Measurements from ENCODE around the gene PCNX2. TPM values are rescaled to one million over a fixed set of nuclear protein-coding genes. Genes with fewer than 3 reads are reported as not detected.
A peak's percentile ranks its signal among the peaks of the same experiment; 100 is the strongest.

The PCNX2 gene
- polyA plus RNA-seq, 1 donor from 2014 or later = 6.5 TPM

DNA sequence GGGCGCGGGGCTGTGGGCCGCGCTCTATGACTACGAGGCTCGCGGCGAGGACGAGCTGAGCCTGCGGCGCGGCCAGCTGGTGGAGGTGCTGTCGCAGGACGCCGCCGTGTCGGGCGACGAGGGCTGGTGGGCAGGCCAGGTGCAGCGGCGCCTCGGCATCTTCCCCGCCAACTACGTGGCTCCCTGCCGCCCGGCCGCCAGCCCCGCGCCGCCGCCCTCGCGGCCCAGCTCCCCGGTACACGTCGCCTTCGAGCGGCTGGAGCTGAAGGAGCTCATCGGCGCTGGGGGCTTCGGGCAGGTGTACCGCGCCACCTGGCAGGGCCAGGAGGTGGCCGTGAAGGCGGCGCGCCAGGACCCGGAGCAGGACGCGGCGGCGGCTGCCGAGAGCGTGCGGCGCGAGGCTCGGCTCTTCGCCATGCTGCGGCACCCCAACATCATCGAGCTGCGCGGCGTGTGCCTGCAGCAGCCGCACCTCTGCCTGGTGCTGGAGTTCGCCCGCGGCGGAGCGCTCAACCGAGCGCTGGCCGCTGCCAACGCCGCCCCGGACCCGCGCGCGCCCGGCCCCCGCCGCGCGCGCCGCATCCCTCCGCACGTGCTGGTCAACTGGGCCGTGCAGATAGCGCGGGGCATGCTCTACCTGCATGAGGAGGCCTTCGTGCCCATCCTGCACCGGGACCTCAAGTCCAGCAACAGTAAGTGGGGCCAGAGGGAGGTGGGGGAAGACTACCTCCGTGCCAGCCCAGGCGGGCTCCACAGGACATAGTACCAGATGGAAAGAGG lies 32.8 kb upstream of the PCNX2 start:
- no peaks in the 10 kb centered on the region for H3K36me3 Mint-ChIP-seq
- H3K9me3 Mint-ChIP-seq = no peaks in the 10 kb centered on the region
- H3K4me1 Mint-ChIP-seq = peaks cover 0 to 8% (median 5%) of the 10 kb centered on the region in 3 donors
- peaks cover 4% of the 10 kb centered on the region for H3K27me3 Mint-ChIP-seq
- peak overlapping the region; percentile 77 to 96 (median 89) for H3K4me3 Mint-ChIP-seq
- peak overlapping the region in 1 of 3 donors; percentile 88 for H3K27ac Mint-ChIP-seq

DNA sequence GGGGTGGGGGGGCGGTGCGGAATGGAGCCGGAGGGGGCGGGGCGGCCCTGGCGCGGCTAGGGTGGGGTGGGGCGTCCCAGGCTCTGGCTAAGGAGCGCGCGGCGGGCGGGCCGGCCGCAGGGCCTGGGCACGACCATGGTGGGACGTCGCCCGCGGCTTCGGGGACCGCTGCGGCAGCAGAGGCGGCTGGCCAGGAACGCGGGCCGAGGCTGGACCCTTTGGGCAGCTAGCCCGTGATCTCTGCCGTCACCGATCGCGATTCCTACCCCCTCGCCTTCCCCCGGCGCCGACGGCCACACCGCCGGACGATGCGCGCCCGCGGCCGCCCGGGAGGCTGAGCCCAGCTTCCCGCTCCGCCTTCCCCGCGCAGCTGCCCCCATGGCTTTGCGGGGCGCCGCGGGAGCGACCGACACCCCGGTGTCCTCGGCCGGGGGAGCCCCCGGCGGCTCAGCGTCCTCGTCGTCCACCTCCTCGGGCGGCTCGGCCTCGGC lies 32.2 kb upstream of the PCNX2 start, which contains the start of gene MAP3K21:
Gene MAP3K21 (plus strand): TSS at position 74 of the 491 bp plus-strand sequence. CDS start 305 bp downstream, at position 379.
- Mint-ChIP-seq H3K27me3 (peaks cover 4% of the 10 kb centered on the region), H3K4me1 (peaks cover 0 to 8% (median 5%) of the 10 kb centered on the region in 3 donors), H3K4me3 (peak within 1 kb of the TSS; percentile 77 to 96 (median 90)), H3K9me3 (no peaks in the 10 kb centered on the region), H3K27ac (peak within 1 kb of the TSS; percentile 31 to 92 (median 55)), H3K36me3 (peaks cover 2% of the 10 kb centered on the region)

DNA sequence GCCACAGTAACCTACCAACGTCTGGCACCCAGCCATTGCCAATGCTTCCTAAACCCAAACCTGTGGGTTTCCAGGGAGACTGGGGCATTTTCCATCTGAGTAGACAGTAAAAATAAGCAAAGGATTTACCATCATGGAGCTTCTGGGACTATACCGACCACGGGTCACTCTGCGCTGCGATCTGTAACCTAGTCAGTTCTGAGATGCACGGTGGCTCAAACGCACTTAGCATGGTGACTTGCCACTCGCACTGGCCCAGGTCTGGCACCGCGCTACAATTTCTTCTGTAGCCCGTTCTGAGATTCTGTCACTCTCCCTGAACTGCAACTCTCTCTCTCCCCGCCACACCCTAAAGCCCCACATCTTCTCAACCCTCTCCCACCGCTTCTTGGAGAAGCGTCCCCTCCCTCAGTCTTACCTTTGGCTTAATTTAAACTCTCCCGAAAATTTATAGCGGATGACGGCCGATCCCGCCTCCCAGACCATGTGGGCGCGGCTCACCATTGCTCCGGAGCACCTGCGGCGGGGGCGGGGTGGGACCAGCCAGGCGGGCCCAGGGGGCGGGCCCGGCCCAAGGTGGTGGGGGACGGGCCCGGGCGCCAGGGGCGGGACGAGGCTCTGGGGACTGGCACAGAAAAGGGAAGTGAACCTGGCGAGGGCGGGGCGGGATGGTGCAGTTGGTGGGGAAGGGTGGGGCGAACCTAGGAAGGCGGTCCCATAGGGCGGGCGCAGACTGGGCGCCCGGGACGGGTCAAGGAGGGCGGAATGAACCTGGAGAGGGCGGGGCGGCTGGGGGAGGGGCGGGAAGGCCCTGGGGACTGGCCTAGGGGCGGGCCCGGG lies 31.5 kb upstream of the PCNX2 start:
- Mint-ChIP-seq H3K27me3 (peaks cover 4% of the 10 kb centered on the region), H3K4me1 (peaks cover 0 to 8% (median 5%) of the 10 kb centered on the region in 3 donors), H3K27ac (peak overlapping the region; percentile 31 to 92 (median 55)), H3K4me3 (peak overlapping the region; percentile 57 to 93 (median 81)), H3K9me3 (no peaks in the 10 kb centered on the region), H3K36me3 (peaks cover 2% of the 10 kb centered on the region)

GRCh38 chr1:233326319-233326718 lies 30.8 kb upstream of the PCNX2 start:
- Mint-ChIP-seq H3K27ac (peak overlapping the region in 1 of 3 donors; percentile 55), H3K36me3 (peaks cover 2% of the 10 kb centered on the region), H3K4me3 (peak overlapping the region in 1 of 4 donors; percentile 86), H3K4me1 (peaks cover 0 to 8% (median 5%) of the 10 kb centered on the region in 3 donors), H3K9me3 (no peaks in the 10 kb centered on the region), H3K27me3 (peaks cover 4% of the 10 kb centered on the region)

DNA sequence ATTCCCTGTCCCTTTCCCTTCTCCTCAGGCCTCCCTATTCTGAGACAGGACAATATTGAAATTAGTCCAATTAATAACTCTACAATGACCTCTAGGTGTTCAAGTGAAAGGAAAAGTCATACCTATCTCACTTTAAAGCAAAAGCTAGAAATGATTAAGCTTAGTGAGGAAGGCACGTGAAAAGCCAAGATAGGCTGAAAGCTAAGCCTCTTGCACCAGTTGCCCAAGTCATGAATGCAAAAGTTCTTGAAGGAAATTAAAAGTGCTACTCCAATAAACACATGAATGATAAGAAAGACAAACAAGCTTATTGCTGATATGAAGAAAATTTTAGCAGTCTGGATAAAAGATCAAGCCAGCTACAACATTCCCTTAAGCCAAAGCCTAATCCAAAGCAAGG lies 28.2 kb upstream of the PCNX2 start:
- H3K4me1 Mint-ChIP-seq = peaks cover 0 to 3% (median 0%) of the 10 kb centered on the region in 3 donors
- H3K27me3 Mint-ChIP-seq = peaks cover 8% of the 10 kb centered on the region
- H3K9me3 Mint-ChIP-seq = peaks cover 0 to 2% (median 0%) of the 10 kb centered on the region in 3 donors
- H3K4me3 Mint-ChIP-seq = no peak overlapping the region
- no peak overlapping the region for H3K27ac Mint-ChIP-seq
- H3K36me3 Mint-ChIP-seq = peaks cover 2% of the 10 kb centered on the region

DNA sequence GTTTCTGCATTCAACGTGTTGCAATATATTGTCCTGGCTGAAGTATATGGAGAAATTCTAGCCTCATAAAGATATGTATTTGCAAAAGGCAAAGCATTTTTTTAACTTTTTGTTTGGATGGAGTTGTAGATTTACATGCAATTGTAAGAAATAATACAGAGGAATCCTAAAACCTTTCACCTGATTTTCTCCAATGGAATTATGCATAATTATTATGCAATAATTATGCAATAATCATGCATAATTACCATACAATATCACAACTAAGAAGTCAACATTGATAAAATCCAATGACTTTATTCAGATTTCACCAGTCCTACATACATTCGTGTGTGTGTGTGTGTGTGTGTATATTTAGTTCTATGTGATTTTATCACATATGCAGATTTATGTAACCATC lies 24.5 kb upstream of the PCNX2 start:
- no peak overlapping the region for H3K27ac Mint-ChIP-seq
- H3K4me3 Mint-ChIP-seq = no peak overlapping the region
- peaks cover 9% of the 10 kb centered on the region for H3K27me3 Mint-ChIP-seq
- peaks cover 2% of the 10 kb centered on the region for H3K36me3 Mint-ChIP-seq
- peaks cover 0 to 2% (median 0%) of the 10 kb centered on the region in 3 donors for H3K9me3 Mint-ChIP-seq
- H3K4me1 Mint-ChIP-seq = peaks cover 0 to 1% (median 0%) of the 10 kb centered on the region in 3 donors

- Mint-ChIP-seq H3K4me3 (no peak overlapping the region), H3K4me1 (peaks cover 0 to 1% (median 0%) of the 10 kb centered on the region in 3 donors), H3K27me3 (peaks cover 11% of the 10 kb centered on the region), H3K27ac (no peak overlapping the region), H3K9me3 (peaks cover 0 to 2% (median 0%) of the 10 kb centered on the region in 3 donors), H3K36me3 (peaks cover 2% of the 10 kb centered on the region)
Measured at GRCh38 chr1:233319272-233319671, 23.7 kb upstream of the PCNX2 start.

GRCh38 chr1:233316473-233316872 lies 20.9 kb upstream of the PCNX2 start:
- H3K36me3 Mint-ChIP-seq = no peaks in the 10 kb centered on the region
- H3K9me3 Mint-ChIP-seq = peaks cover 0 to 2% (median 0%) of the 10 kb centered on the region in 3 donors
- H3K27me3 Mint-ChIP-seq = peaks cover 8% of the 10 kb centered on the region
- H3K4me3 Mint-ChIP-seq = no peak overlapping the region
- H3K4me1 Mint-ChIP-seq = peaks cover 0 to 1% (median 0%) of the 10 kb centered on the region in 3 donors
- no peak overlapping the region for H3K27ac Mint-ChIP-seq

DNA sequence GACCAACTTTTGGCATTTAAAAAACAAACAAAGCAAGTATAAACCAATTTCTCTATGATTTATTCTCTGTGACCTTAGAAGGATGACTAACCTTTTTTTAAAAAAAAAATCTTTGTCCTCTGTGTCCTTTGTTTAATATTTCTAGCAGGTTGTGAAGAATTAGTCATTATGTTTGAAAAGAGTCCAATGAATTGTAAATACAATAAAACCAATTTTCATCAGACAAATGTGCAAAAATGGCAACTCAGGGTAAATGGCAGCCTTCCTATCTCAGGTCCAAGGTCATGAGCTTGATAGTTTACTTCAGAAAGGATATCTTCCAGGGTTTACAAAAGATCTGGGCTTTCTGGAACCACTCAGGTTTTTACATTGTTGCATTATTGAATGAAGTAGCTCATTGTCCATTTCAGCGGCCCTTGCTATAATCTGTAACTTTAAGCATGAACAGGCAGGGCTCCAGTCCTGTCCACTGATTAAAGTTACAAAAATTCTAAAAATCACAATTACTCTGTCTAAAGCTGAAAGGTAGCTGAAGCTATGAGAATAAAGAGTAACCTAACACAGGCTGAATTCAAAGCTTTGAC lies 20.3 kb upstream of the PCNX2 start:
- Mint-ChIP-seq H3K27ac (no peak overlapping the region), H3K9me3 (peaks cover 0 to 2% (median 0%) of the 10 kb centered on the region in 3 donors), H3K27me3 (peaks cover 8% of the 10 kb centered on the region), H3K4me1 (peaks cover 0 to 1% (median 0%) of the 10 kb centered on the region in 3 donors), H3K36me3 (no peaks in the 10 kb centered on the region), H3K4me3 (no peak overlapping the region)

DNA sequence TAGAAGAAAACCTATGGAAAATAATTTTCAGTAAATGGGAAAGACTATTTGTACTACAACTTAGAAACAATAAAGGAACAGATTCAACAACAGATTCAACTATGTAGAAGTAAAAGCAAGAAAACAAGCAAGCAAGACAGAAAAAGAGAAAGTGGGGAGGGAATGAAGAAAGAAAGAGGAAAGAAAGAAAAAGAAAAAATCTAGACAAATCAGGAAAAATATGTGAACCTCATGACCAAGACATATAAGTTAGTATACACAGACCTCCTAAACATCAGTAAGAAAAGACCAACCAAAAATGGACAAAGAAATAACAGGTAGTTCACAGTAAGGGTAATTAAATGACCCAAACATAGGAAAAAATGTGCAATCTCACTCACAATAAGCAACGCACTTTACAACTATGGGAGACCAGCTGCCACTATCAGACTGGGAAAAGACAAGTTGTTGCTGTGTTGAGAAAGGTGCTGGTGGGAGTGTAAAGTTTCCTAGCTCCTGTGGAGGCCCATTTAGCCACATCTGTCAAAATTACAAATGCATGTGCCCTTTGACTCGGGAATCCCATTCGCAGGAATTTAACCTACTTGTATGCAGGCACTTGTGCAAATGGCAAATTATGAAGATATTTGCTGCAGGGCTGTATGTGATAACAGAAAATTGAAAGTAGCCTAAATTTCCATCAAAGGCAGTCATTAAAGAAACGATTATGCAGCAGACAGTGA lies 18.1 kb upstream of the PCNX2 start:
- H3K27me3 Mint-ChIP-seq = peaks cover 3% of the 10 kb centered on the region
- H3K27ac Mint-ChIP-seq = peak overlapping the region in 1 of 3 donors; percentile 27
- H3K9me3 Mint-ChIP-seq = no peaks in the 10 kb centered on the region
- H3K4me1 Mint-ChIP-seq = peaks cover 0 to 1% (median 0%) of the 10 kb centered on the region in 3 donors
- H3K4me3 Mint-ChIP-seq = no peak overlapping the region
- no peaks in the 10 kb centered on the region for H3K36me3 Mint-ChIP-seq

GRCh38 chr1:233304489-233305102 lies 9.1 kb upstream of the PCNX2 start:
- Mint-ChIP-seq H3K36me3 (no peaks in the 10 kb centered on the region), H3K27ac (no peak overlapping the region), H3K4me1 (peaks cover 0 to 1% (median 1%) of the 10 kb centered on the region in 3 donors), H3K9me3 (no peaks in the 10 kb centered on the region), H3K4me3 (no peak overlapping the region), H3K27me3 (peaks cover 4% of the 10 kb centered on the region)

DNA sequence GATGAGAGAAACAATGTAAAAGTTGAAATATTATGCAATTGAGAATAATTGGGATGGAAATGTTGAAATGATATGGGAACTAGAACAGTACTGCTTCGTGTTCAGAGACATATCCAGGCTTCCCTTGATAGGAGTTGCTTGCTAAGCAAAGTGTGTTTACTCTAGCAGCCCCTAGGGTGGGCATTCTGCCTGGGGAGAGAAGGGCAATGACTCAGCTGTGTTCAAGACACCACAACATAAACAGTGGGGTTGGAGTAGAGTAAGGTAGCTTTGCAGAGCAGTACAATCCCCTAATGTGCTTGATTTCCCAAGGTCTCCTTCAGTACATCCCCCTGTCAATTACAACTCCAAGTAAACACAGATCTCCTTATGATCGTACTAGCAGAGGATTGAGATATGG lies 4.8 kb upstream of the PCNX2 start:
- Mint-ChIP-seq H3K4me3 (no peak overlapping the region), H3K36me3 (no peaks in the 10 kb centered on the region), H3K4me1 (peaks cover 0 to 4% (median 3%) of the 10 kb centered on the region in 3 donors), H3K27me3 (no peaks in the 10 kb centered on the region), H3K27ac (no peak overlapping the region), H3K9me3 (no peaks in the 10 kb centered on the region)

DNA sequence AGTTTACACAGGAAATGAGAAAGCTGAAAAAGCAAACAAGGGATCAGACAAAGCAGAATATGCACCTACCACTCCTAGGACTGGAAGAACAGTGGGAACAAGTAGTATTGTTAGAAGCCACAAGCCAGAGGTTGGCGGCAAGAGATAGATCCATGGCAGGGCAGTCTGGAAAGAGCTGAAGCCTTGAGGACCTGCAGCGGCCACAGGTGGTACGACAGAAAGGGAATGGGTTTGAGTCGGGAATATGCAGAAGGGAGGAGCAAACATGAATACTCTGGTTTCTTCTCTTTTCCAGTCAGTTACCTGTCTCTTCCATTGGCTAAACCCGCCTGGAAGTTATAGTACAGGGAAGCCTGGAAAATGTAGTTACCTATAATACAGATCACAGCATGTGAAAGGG lies 3.9 kb upstream of the PCNX2 start:
- no peaks in the 10 kb centered on the region for H3K36me3 Mint-ChIP-seq
- peaks cover 3 to 9% (median 6%) of the 10 kb centered on the region in 3 donors for H3K4me1 Mint-ChIP-seq
- no peaks in the 10 kb centered on the region for H3K9me3 Mint-ChIP-seq
- no peaks in the 10 kb centered on the region for H3K27me3 Mint-ChIP-seq
- no peak overlapping the region for H3K27ac Mint-ChIP-seq
- no peak overlapping the region for H3K4me3 Mint-ChIP-seq

DNA sequence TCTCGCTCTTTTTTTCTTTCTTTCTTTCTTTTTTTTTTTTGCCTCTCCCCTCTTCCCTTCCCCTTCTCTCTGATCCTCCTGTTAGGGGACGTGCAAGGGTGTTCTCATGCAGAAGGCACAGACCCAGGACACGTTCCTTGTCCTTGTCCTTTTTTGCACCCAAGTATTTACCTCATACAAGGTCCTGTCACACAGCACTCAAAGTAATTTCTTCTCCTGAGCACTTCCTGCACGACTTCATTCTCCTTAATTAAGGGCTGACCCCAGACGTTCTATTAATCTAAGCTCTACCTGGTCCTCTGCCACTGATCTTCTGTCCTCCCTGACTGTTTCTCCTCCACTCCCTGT lies 424 bp upstream of the PCNX2 start:
- H3K27ac Mint-ChIP-seq = peak overlapping the region in 1 of 3 donors; percentile 97
- H3K27me3 Mint-ChIP-seq = no peaks in the 10 kb centered on the region
- H3K4me1 Mint-ChIP-seq = peaks cover 10 to 17% (median 16%) of the 10 kb centered on the region in 3 donors
- no peaks in the 10 kb centered on the region for H3K9me3 Mint-ChIP-seq
- no peaks in the 10 kb centered on the region for H3K36me3 Mint-ChIP-seq
- H3K4me3 Mint-ChIP-seq = peak overlapping the region; percentile 78 to 93 (median 89)

Measured in IgD-negative memory B cell (primary cell).